ENCODE data around the gene THTPA.
"Not testable (repeated sequence)": the region's sequence is repeated elsewhere in the genome, so short reads cannot be mapped to it uniquely, and the experiment has no call there.

THTPA gene

DNA sequence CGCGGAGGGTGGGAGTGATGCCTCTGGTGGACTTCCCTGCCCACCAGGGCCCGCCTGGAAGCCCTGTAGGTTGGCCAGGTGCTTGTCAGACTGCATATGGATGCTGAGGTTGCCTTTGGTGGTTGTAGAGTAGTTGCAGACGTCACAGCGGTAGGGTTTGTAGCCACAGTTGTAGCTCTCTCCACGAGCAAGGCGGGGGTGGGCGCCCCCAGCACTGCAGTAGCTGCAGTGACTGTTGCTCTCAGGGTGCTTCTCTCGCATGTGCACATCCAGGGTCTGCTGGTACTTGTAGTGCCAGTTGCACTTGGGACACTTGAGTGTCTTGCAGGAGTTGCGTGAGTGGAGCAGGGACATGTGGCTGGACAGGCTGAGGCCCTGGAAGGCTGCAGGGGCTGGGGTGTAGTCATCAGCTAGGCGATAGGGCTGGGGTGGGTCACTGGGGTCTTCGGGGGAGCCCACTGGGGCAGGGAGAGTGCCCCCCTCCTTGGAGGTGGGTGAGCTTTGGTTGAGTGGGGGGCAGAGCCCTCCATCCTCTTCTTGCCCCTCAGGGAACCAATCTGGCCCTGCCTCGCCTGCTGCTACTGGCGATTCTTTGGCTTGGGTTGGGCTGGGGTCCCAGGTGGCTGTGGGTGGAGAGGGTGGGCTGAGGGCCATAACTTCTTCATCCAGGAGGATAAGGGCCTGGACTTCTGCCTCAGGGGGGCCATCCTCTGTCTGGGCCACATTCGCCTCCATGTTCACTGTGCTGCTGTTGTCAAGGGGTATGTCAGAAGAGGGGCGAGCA lies 22.2 kb upstream of the THTPA start:
- no peak for DNase-seq (ENCODE audit: low read depth)

DNA sequence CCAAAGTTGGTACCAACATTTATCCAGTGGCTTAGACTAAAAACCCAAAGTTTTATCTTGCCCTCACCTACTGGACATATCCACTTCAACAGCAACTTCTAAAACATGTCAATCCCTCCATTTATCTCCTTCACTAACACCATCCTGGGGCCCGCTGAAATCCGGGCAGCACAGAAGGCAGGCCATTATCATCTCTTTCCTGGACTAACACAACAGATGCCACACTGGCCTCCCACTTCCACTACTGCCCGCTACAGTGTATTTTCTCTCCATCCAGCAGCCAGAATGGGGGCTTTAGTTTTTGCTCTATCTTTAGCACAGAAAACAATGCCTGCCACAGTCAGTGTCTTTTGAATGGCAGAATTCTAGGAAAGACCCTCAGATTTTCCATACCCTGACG lies 20.1 kb upstream of the THTPA start:
- DNase-seq (ENCODE audit: low read depth): no peak

DNA sequence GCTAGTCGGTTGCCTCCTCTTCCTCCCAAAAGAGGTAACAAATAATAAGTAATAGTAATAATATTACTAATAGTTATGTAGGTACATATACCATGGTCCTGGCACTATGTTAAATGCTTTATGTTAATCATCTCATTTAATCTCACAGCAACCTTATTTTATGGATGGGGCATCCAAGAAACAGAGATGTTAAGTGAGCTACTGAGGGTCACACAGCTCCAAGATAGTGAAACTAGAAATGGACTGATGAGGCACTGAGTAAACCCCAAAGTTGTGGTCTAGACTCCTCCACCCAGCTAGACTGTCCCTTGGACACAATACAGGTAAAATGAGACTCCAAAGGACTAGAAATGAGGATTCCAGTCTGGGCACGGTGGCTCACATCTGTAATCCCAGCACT lies 19.6 kb upstream of the THTPA start:
- DNase-seq (ENCODE audit: low read depth): no peak

DNA sequence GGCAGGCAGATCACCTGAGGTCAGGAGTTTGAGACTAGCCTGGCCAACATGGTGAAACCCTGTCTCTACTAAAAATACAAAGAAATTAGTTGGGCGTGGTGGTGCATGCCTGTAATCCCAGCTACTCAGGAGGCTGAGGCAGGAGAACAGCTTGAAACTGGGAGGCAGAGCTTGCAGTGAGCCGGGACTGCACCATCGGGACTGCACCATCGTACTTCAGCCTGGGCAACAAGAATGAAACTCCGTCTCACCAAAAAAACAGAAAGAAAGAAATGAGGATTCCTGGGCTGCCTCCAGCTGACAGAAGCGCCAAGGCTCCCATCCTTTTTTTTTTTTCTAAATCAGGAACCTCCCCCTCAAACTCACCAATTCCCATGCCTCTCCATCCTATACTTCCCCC lies 19.2 kb upstream of the THTPA start:
- DNase-seq (ENCODE audit: low read depth): not testable (repeated sequence)

DNA sequence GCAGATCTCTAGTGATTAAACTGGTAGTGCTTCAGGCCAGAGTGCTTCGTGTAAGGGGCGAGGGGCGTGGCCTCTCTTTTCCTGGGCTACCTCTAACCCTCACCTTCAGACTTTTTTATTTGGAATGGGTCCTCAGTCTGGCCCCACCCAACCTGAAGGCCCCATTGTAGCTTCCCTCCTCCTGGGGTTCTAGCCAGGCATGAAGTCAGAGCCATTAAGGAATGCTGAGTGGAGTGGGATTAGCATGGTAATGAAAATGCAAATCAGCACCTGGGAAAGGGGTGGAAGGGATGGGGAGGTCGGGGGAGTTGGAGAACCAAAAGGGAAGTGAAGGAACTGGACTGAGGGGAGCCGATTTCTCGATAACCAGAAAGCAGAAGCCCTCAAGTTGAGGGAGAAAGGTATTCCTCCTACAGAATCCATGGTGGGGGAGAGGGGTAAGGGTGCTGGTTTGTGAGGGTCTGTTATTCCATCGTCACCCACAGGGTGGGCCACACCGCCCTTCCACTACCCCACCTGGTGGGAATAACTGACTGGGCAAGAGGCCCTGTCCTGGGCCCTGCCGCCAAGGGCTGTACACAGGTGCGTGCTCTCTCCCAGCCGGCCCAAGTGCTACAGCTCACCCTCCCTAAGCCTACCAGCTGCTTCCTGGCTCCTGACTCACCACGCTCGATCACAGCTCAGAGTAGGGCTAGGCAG lies 18.6 kb upstream of the THTPA start:
- DNase-seq (ENCODE audit: low read depth): no peak

DNA sequence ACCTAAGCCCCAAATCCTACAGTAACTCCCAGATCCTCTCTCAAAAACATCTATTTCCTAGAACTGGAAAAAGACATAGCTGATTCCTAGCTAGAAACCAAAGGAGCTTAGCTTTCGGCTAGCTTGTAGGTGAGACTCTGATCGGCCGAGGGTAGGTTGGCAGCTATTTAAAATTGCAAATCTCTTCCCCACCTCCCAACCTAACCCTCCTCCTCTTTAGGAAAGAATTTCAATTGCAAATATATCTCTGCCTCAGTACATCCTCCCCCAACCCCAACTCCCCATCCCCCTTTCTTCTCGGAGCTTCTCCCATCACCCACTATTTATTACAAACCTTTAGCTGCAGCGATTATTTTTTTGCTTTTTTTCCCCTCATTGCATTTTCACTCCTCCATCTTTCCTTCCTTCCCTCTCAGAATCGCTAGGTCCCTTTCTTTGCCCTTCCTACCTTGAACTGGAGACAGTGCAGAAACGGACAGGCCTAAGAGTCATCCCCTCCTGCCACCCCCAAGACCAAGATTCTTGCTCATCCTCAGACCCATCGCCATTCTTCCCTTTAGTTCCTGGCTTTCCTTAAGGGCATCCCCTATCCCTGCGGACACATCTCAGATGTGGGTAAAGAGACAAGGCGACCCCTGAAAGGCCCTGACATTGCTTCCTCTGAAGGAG lies 17.9 kb upstream of the THTPA start:
- no peak for DNase-seq (ENCODE audit: low read depth)

DNA sequence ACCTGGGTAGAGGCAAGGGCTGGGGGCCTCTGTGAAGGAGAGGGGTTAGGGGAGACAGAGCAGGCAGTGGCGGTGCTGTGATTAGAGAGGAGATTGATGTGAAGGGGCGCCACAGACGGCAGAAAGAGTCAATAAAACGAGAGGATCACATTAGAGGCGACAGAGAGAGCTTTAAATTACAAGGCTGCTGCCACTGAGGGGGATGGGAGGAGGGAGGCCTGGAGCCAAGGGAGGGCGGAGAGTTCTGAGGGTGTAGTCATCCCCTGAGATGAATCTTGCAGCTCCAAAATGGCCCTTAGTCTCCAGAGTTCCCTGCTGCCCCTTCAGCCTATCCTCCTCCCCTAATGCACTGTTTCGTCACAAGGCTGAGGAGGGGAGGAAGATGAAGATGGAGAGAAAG lies 17.3 kb upstream of the THTPA start:
- DNase-seq (ENCODE audit: low read depth): no peak

DNA sequence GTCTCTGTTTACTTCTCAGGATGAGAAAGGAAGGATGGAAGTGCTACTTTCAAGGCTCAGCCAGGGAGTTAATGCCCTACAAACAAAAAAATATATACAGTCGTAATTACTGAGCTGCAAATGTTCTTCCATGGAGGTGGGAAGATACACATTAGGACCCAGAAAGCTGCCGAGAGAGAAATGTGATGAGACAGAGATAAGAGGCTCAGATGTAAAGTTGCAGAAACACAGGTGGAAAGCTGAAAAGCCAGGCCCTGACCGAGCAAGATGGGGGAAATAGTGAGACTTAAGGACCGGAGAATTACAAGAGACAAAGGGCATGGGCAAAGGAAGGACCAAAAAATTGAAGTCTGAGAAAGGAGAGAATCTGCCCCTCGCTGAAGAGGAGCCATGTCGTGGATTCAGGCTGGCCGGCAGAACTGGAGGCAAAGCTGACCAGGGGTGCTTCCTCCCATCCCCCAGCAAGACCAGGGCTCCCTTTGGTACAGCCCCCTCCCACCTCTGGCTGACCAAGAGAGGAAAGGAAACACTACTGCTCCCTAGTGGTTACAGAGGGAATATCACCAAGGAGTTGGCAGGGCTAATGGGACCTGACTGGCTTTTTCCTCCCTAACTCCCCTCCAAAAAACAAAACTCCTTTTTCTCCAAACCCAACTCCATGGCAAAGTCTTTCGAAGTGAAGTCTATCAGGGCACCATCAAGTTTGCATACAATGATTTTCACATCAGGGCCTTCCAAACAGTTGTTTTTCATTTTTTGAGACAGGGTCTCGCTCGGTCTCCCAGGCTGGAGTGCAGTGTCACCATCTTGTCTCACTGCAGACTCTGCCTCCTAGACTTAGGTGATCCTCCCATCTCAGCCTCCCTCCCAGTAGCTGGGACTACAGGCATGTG lies 16.6 kb upstream of the THTPA start:
- DNase-seq (ENCODE audit: low read depth): no peak

DNA sequence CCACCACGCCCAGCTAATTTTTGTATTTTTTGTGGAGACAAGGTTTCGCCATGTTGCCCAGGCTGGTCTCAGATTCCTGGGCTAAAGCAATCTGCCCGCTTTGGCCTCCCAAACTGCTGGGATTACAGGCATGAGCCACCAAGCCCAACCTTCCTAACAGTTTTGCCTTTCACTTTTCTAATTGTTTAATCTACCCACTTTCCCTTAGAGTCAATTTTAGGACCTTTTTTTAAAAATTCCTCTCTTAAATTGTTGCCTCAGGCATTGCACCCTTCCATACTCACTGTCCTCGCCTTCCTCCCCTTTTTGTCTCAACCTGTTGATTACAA lies 16.0 kb upstream of the THTPA start:
- DNase-seq (ENCODE audit: low read depth): no peak

DNA sequence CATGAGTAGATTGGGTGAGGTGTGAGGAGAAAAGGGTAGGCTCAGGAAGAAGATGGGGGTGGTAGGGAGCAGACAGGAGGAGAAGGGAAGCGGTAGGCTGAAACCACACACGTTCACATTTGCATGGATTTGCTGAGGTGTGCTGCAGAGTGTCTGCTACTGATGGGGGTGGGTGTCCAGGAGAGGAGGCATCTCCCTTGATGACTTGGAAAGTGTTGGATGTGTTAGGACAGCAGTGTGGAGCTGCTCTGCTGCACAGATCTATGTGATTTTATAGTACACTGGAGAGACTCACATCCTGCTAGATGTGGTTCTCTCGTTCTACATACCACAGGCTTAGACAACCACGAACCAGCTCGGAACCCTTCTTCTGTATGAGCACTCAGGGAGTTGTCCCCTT lies 13.8 kb upstream of the THTPA start:
- no peak for DNase-seq (ENCODE audit: low read depth)

DNA sequence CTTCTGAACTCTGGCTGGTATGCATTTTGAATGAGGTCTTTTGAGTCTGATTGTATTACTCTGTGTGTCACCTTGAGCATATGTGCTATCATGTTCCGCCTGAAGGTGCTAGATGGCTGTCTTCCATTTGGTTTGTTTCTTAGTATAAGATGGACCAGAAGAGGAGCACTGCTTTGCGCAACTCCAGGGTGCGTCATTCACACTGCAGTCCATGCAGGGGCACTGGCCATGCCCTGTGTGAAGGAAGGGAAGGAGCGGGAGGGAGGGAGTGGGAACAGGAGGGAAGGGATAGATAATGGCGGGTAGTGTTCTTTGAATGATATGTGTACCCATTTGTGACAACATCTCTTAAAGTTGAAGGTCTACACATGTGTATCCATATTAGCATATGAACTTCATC lies 12.7 kb upstream of the THTPA start:
- DNase-seq (ENCODE audit: low read depth): no peak

DNA sequence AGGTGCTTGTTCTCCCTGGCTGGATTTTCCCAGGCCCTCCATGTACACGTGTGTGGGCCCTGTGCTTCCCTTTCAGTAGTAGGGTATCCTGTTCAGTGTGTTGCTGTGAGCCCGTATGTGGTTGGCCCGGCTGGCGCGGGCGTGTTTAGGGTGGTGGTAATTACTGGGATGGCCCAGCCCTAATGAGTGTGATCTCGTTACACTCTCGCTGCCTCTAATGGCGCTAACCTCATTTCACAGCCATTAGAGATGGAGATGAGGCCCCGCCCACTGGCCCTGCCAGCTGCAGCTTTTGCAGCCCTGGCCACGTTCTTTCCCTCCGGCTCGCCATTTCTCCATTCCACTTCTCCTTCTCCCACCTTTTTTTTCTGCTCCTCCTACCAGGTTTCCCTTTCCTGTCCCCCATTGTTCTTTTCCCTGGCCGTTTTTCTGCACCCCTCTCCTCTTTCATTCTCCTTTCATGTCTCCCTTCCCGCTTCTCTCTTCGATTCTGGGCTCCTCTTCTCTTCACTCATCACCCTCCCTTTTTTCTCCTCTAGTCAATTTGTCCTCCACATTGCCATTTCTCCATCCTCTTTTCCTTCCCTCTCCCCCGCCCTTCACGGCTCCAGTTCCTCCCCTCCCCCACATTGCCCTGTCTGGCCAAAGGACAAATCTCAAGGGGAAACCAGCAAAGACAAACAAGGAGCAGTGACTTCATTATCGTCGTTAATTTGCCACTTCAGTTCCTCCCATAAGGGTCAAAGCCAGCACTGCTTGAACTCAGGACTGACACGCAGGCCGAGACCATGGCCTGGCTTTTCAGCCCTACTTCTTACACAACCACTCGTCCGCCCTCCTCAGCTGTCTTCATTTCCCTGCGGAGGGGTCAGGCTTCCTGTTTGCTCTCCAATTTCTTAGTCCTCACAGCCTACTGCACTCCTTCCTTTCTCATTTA lies 11.3 kb upstream of the THTPA start:
- DNase-seq (ENCODE audit: low read depth): no peak

DNA sequence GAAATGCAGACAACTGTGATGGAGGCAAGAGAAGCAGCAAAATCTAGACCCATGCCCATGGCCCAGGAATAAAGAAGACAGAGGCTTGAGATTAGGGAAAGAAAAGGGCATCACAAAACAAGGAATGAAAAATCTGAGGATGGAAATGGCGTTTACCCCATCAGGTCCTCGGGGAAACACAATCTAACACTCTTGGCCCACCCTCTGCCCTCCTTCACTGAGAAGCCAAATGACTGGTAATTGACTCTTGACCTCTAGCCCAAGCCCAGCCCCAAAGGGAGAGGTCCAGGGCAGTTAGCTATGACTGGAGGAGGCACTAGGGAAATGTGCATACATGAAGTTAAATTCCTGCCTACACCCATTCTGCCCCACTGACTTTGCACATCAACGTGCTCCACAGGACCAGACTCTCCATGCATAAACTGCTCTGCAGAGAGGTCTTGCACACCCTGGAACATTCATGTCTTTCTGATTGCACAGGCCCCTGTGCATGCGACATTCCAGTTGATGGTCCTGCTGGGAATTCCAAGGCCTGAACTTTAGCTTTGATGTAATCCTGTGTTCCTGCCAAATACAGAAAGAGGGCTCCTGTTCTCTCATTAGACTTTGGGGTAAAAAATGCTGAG lies 10.2 kb upstream of the THTPA start:
- no peak for DNase-seq (ENCODE audit: low read depth)

DNA sequence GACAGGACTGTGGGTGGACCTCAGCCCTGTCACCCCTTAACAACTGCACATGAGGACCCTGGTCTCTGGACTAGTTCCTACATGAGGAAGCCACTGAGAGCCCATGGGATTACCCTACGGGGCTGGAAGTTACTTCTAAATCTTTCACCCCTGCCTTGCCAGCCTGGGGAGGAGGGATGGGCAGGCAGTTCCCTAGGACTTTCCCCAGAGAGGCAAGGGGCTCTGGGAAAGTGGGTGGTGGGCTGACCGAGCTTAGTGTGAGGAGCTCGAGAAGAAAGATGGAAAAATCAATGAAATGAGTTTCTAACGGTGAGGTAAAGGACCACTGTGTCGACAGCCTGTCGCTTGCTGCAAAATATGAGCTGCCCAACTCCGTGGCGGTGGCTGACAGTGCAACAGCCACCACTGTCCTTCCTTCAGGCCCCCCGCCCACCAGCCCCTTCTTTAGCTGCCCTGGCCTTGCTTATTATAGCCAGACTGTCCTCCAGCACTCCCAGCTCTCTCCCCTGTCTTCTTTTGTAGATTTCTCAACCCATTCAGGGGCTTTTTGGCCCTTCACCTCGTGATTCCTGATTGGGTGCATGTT lies 9.5 kb upstream of the THTPA start:
- no peak for DNase-seq (ENCODE audit: low read depth)

DNA sequence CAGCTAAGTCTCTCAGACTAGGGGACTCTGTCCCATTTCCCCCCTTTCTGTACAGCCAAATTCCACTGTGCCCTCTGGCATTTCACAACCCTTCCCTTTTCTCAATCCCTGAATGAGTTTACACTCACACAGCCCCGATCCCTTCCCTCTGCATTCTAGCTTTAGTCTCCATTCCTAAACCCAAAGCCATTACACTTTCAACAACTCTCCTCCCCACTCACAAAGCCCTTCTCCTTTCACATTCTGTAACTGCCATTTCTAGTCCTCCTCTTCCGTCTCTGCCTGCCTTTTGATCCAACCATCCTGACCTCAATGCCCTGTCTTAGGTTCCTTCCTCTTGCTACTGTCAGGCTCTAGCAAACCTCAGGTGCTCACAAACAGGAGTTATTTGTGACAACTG lies 8.1 kb upstream of the THTPA start:
- DNase-seq (ENCODE audit: low read depth): no peak

DNA sequence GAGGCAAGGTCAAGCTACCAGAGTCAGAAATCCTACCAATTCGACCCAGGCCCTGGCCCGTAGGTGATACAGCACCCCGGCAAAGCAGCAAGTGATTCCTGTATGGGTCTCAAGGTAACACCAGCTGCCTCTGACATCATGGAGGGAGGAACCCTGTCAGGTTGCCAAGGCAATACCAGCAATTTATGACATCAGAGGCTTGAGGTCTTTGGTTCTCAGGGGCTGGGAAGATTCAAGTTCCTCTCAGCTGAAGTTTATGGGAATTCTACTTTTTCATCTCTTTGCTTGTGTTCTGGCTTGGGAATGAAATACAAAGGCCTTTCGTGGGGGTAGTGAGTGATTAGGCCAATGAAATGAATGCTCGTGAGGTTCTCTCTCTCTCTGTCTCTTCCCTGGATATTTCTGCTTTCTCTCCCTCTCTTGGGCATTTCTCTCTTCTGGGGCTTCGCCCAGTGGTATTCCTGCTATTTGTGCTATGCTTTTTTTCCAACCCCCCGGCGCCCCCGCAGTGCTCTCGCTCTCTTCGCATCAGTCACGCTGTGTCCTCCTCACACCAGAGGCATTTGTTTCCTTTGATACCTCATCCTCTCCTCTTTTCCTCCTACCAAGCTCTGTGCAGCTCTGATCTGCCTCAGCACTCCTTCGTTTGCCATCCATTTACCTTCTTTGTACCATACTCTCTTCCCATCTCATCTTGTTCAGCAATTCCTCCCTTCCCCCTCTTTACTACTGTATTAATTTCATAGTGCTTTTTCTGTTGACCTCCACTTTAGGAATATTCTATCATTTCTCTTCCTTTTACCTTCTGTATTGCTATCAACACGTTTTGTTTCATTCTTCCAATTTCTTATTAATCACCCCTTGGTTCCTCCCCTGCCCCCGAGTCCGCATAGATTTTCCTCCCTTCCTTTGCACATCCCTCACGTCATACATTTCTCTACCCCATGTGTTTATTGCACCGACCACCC lies 7.4 kb upstream of the THTPA start:
- no peak for DNase-seq (ENCODE audit: low read depth)

DNA sequence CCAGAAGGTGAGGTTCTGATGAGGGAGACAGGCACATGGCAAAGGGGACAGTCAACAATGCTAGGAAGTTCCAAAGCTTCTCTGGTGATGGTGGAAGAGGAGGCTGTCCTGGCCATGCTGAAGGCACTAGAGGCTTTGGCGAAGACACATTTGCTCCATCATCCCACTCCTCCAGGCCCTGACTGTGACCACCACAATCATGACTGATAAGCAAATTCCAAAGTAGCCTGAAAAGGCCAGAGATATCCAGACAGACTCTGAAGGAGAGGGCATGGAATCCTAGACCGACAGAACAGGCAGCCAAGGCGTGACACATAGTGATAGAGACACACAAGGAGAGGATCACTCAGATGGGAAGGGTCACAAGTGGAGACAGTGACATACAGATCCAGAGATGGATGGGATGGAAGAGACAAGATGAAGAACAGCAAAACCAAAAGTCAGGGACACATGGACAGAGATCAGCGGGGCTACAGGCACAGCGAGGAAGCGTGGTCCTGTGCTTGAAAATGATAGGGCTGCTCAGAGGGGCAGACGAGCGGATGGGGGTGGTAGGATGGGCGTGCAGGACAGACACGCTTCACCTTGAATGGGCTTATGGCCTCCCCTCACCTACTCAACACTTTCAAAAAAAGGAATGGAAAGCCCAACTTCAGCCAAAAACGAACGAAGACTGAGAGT lies 5.8 kb upstream of the THTPA start:
- DNase-seq (ENCODE audit: low read depth): no peak

DNA sequence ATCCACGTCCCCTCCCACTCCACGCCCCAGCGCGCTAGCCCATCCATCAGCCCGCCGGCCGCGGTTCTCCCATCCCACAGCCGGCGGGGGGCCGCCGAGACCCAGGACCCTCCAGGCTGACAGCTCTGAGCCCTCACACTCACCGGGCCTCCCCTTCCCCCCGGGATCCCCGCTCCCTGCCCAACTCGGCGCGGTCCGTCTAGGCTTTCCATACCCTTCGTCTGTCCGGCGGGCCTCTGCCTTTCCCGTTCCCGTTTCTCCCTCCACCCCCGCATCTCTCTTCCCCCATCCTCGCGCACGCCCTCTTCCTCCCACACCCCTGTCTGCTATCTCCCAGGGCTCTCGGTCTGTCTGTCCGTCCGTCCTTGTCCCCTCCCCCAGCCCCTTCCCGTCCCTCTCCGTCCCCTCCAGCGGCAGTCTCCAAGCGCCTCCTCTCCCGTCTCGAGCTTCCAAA lies 5.2 kb upstream of the THTPA start:
- no peak for DNase-seq (ENCODE audit: low read depth)
